PC-9 (cell line): Measurements from ENCODE around the gene TTLL7.

Source experiments
- CTCF ChIP-seq: fragments of 200-600 bp; sonication (generic); conservative IDR thresholded peaks from 2 replicates; pipeline ENCODE4 v1.6.1; 2017; ENCODE audit warnings: mixed run types, antibody characterized with exemption, mild to moderate bottlenecking, moderate library complexity
- EZH2 ChIP-seq: fragments of 200-600 bp; sonication (generic); IDR thresholded peaks from 2 replicates; pipeline ENCODE4 v1.8.0; 2017; ENCODE audit warnings: antibody characterized with exemption, low read depth

DNA sequence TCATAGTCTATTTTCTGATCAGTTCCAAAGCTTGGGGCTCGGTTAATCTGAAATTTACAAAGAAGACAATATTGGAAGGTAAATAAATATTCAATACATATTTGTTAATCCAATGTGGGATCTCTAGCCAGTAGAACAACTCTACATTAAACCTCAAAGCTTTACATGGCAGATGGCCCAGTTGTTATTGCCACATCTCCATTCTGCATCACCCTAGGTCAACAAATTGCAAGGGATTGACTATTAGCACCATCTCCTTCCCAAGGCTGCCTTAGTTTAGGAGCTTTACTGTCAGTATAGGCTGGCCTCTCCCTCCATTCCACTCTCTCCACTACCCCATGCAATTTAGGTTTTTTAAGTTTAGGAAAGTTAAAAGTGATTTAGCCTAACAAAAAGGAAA is 69.7 kb downstream of the TTLL7 start:
- TF ChIP-seq EZH2 = no peak
- TF ChIP-seq CTCF = no peak
